H9 (cell line): ENCODE measurements around the gene SPECC1. TPM values are rescaled to one million over a fixed set of nuclear protein-coding genes. Genes with fewer than 3 reads are reported as not detected.

Source experiments
- DNase-seq: peaks from one replicate; pipeline ENCODE4 v3.0.0-alpha.2; 2017
- H2AFZ ChIP-seq: one replicate; pipeline ENCODE4 v1.6.1; 2013; ENCODE audit warnings: mild to moderate bottlenecking, low read length, control low read depth, moderate library complexity
- H2AK5ac ChIP-seq: 2 replicates; pipeline ENCODE4 v1.6.1; 2013; ENCODE audit warnings: low read length, control low read depth, mixed read lengths; ENCODE audit not compliant: insufficient read length
- H2BK120ac ChIP-seq: one replicate; pipeline ENCODE4 v1.6.1; 2013; ENCODE audit warnings: low read depth, mild to moderate bottlenecking, low read length, control low read depth, inconsistent platforms; ENCODE audit not compliant: poor library complexity, severe bottlenecking
- H2BK12ac ChIP-seq: 2 replicates; pipeline ENCODE4 v1.6.1; 2013; ENCODE audit warnings: low read length, control low read depth, mixed read lengths, low read depth; ENCODE audit not compliant: insufficient read length
- H2BK15ac ChIP-seq: 2 replicates; pipeline ENCODE4 v1.6.1; 2013; ENCODE audit warnings: low read depth, low read length, control low read depth
- H2BK20ac ChIP-seq: one replicate; pipeline ENCODE4 v1.6.1; 2013; ENCODE audit warnings: low read depth, mild to moderate bottlenecking, low read length, control low read depth, inconsistent platforms; ENCODE audit not compliant: poor library complexity, severe bottlenecking
- H2BK5ac ChIP-seq: 2 replicates; pipeline ENCODE4 v1.6.1; 2013; ENCODE audit warnings: low read length, control low read depth, mixed read lengths; ENCODE audit not compliant: insufficient read length
- H3K14ac ChIP-seq: 2 replicates; pipeline ENCODE4 v1.6.1; 2013; ENCODE audit warnings: low read length, control low read depth; ENCODE audit not compliant: insufficient read depth
- H3K18ac ChIP-seq: 2 replicates; pipeline ENCODE4 v1.6.1; 2013; ENCODE audit warnings: low read depth, mild to moderate bottlenecking, mixed read lengths, low read length, control low read depth; ENCODE audit not compliant: insufficient read length
- H3K23ac ChIP-seq: 2 replicates; pipeline ENCODE4 v1.6.1; 2013; ENCODE audit warnings: low read length, control low read depth, mixed read lengths, low read depth; ENCODE audit not compliant: insufficient read length
- H3K23me2 ChIP-seq: 2 replicates; pipeline ENCODE4 v1.6.1; 2013; ENCODE audit warnings: low read depth, mild to moderate bottlenecking, mixed read lengths, low read length, control low read depth; ENCODE audit not compliant: insufficient read length, poor library complexity, severe bottlenecking
- H3K27ac ChIP-seq: 2 replicates; pipeline ENCODE4 v1.5.1; 2013; ENCODE audit warnings: low read length, control low read depth, mixed read lengths, low read depth; ENCODE audit not compliant: insufficient read length
- H3K27me3 ChIP-seq: 2 replicates; pipeline ENCODE4 v1.6.1; 2013; ENCODE audit warnings: low read length, control low read depth, inconsistent platforms; ENCODE audit not compliant: insufficient read depth
- H3K4ac ChIP-seq: 2 replicates; pipeline ENCODE4 v1.6.1; 2013; ENCODE audit warnings: low read depth, mild to moderate bottlenecking, control low read depth, inconsistent platforms, low read length, moderate library complexity
- H3K4me1 ChIP-seq: 2 replicates; pipeline ENCODE4 v1.6.1; 2013; ENCODE audit warnings: low read length, control low read depth, inconsistent platforms; ENCODE audit not compliant: insufficient read depth
- H3K4me2 ChIP-seq: 2 replicates; pipeline ENCODE4 v1.6.1; 2013; ENCODE audit warnings: low read length, control low read depth, mixed read lengths; ENCODE audit not compliant: insufficient read length, insufficient read depth
- H3K56ac ChIP-seq: 2 replicates; pipeline ENCODE4 v1.6.1; 2013; ENCODE audit warnings: low read depth, mild to moderate bottlenecking, mixed read lengths, low read length, control low read depth; ENCODE audit not compliant: insufficient read length
- H3K79me1 ChIP-seq: 2 replicates; pipeline ENCODE4 v1.6.1; 2013; ENCODE audit warnings: low read depth, mild to moderate bottlenecking, moderate library complexity, low read length, control low read depth, inconsistent platforms; ENCODE audit not compliant: insufficient read depth, poor library complexity, severe bottlenecking
- H3K79me2 ChIP-seq: 2 replicates; pipeline ENCODE4 v1.6.1; 2013; ENCODE audit warnings: low read length, control low read depth, inconsistent platforms; ENCODE audit not compliant: insufficient read depth
- H3K9ac ChIP-seq: 2 replicates; pipeline ENCODE4 v1.6.1; 2013; ENCODE audit warnings: low read length, control low read depth, mixed read lengths; ENCODE audit not compliant: insufficient read length; ENCODE audit errors: extremely low read depth
- H3K9me3 ChIP-seq: one replicate; pipeline ENCODE4 v1.6.1; 2013; ENCODE audit warnings: low read depth, low read length, inconsistent platforms; ENCODE audit not compliant: control insufficient read depth
- H3T11ph ChIP-seq: one replicate; pipeline ENCODE4 v1.6.1; 2013; ENCODE audit warnings: mild to moderate bottlenecking, low read length, control low read depth, inconsistent platforms
- H4K20me1 ChIP-seq: one replicate; pipeline ENCODE4 v1.6.1; 2013; ENCODE audit not compliant: control insufficient read depth, insufficient read length, insufficient read depth
- H4K5ac ChIP-seq: 2 replicates; pipeline ENCODE4 v1.6.1; 2013; ENCODE audit warnings: low read depth, mild to moderate bottlenecking, mixed read lengths, low read length, control low read depth; ENCODE audit not compliant: insufficient read length
- H4K8ac ChIP-seq: replicated peaks from 2 replicates; pipeline ENCODE4 v1.6.1; 2013; ENCODE audit warnings: low read length, control low read depth, mixed read lengths, low read depth; ENCODE audit not compliant: insufficient read length
- H4K91ac ChIP-seq: 2 replicates; pipeline ENCODE4 v1.6.1; 2013; ENCODE audit warnings: low read depth, mild to moderate bottlenecking, moderate library complexity, mixed read lengths, low read length, control low read depth; ENCODE audit not compliant: insufficient read length
- H3K27ac Mint-ChIP-seq, 3 experiments: 2 replicates in 2 of 3; 3 replicates in 1 of 3; pipeline ENCODE4 v1.8.0; 2020 to 2021; ENCODE audit warnings: mixed read lengths in 3 of 3, mild to moderate bottlenecking in 1 of 3, moderate library complexity in 1 of 3
- H3K27me3 Mint-ChIP-seq: 2 replicates; pipeline ENCODE4 v1.8.0; 2021; ENCODE audit warnings: low read depth, mild to moderate bottlenecking, moderate library complexity, mixed read lengths
- H3K36me3 Mint-ChIP-seq, 3 experiments: 2 replicates in 2 of 3; 3 replicates in 1 of 3; pipeline ENCODE4 v1.8.0; 2020 to 2021; ENCODE audit warnings: low read depth in 3 of 3, mixed read lengths in 3 of 3; ENCODE audit not compliant: insufficient read depth in 1 of 3
- H3K4me1 Mint-ChIP-seq, 2 experiments: 2 replicates each; pipeline ENCODE4 v1.8.0; 2020; ENCODE audit warnings: mixed read lengths in 2 of 2
- H3K4me3 Mint-ChIP-seq, 2 experiments: 2 replicates in 1 of 2; 3 replicates in 1 of 2; pipeline ENCODE4 v1.8.0; 2020 to 2021; ENCODE audit warnings: mild to moderate bottlenecking in 2 of 2, mixed read lengths in 2 of 2, moderate library complexity in 1 of 2
- H3K9me3 Mint-ChIP-seq, 2 experiments: 2 replicates in 1 of 2; 3 replicates in 1 of 2; pipeline ENCODE4 v1.8.0; 2020; ENCODE audit warnings: mild to moderate bottlenecking in 2 of 2, mixed read lengths in 2 of 2, moderate library complexity in 1 of 2
- CTCF ChIP-seq: fragments of 200-600 bp; sonication (generic); conservative IDR thresholded peaks from 3 replicates; pipeline ENCODE4 v1.8.0; 2021; ENCODE audit warnings: antibody characterized with exemption, mild to moderate bottlenecking
- WGBS: extraction: QIAGEN DNeasy Blood & Tissue Kit; methylation state at CpG from one replicate; pipeline ENCODE4 v1.1.7; 2013; ENCODE audit warnings: missing lambda C conversion rate, low lambda C conversion rate, mixed read lengths; ENCODE audit not compliant: insufficient read length; ENCODE audit errors: extremely low coverage; 5-methylcytosine and 5-hydroxymethylcytosine counted together
- total RNA-seq: library from RNA; stranded (reverse); gene quantifications from 2 replicates; pipeline ENCODE4 v1.2.1, GENCODE V29; 2021

The SPECC1 gene
- total RNA-seq, 1 experiment from 2014 or later, result 65.7 TPM

- no peak for DNase-seq
- WGBS, result no CpG with 5 or more reads among the region's 14 CpGs
- no peak overlapping the region for H2BK120ac ChIP-seq
These were observed 64.2 kb downstream of the SPECC1 start for GRCh38 chr17:20073055-20073979.

More at GRCh38 chr17:20073055-20073979, 64.2 kb downstream of the SPECC1 start:
- H3K4me1 ChIP-seq, result peaks cover 5% of the 10 kb centered on the region; the same call in 1 of the 2 replicates
- H2BK15ac ChIP-seq, result no peak overlapping the region
- no peak overlapping the region for H3K14ac ChIP-seq
- H2AFZ ChIP-seq, result no peak overlapping the region
- no peaks in the 10 kb centered on the region for H3K9me3 ChIP-seq
- Mint-ChIP-seq H3K27ac (no peak overlapping the region), H3K36me3 (no peaks in the 10 kb centered on the region), H3K4me1 (peaks cover 11 to 12% of the 10 kb centered on the region in 2 experiments), H3K27me3 (no peaks in the 10 kb centered on the region), H3K9me3 (no peaks in the 10 kb centered on the region), H3K4me3 (no peak overlapping the region)
- H3K56ac ChIP-seq, result no peak overlapping the region
- no peak overlapping the region for H3K4ac ChIP-seq
- H3K23ac ChIP-seq, result no peak overlapping the region
- H3K79me2 ChIP-seq, result no peaks in the 10 kb centered on the region
- no peak overlapping the region for H3T11ph ChIP-seq
- H2BK20ac ChIP-seq, result no peak overlapping the region
- H4K20me1 ChIP-seq, result no peaks in the 10 kb centered on the region
- H3K27ac ChIP-seq, result no peak overlapping the region
- H3K4me2 ChIP-seq, result no peak overlapping the region
- H2BK5ac ChIP-seq, result no peak overlapping the region
- no peak overlapping the region for H2BK12ac ChIP-seq
- no peak overlapping the region for H2AK5ac ChIP-seq
- no peaks in the 10 kb centered on the region for H3K27me3 ChIP-seq
- H3K23me2 ChIP-seq, result no peaks in the 10 kb centered on the region
- no peak overlapping the region for H4K91ac ChIP-seq
- no peak for TF ChIP-seq CTCF
- no peak overlapping the region for H3K9ac ChIP-seq
- H4K8ac ChIP-seq, result no peak overlapping the region
- H3K79me1 ChIP-seq, result no peaks in the 10 kb centered on the region
- no peak overlapping the region for H3K18ac ChIP-seq
- no peak overlapping the region for H4K5ac ChIP-seq
